Hypothalamus (tissue), 51 donors: ENCODE results near the gene TECPR1.

Experiments
- DNase-seq, 51 donors: peaks; one replicate each; lab custom pipeline; 2025; lab: John Stamatoyannopoulos, UW

Gene TECPR1

DNA sequence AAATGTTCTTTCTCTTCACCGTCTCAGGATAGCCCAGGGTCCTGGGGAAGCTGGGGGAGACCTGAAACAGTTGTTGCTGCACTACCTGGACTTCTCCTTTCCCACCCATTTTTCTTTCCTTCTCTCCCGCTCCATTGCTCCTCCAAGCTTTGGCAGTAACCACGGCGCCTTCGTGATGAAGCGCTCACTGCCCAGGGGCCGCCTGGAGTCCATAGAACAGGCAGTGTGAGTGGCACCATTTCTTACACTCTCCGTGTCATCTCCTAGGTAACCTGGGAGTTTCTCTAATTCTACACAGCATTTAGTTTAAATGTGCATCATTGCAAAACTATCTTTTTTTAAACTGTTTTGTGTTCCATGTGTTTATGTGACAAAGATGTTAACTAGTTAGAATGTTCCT is 81.1 kb downstream of the TECPR1 start:
- peak in 11 of 51 donors; percentile 8 to 42 (median 25) for DNase-seq

DNA sequence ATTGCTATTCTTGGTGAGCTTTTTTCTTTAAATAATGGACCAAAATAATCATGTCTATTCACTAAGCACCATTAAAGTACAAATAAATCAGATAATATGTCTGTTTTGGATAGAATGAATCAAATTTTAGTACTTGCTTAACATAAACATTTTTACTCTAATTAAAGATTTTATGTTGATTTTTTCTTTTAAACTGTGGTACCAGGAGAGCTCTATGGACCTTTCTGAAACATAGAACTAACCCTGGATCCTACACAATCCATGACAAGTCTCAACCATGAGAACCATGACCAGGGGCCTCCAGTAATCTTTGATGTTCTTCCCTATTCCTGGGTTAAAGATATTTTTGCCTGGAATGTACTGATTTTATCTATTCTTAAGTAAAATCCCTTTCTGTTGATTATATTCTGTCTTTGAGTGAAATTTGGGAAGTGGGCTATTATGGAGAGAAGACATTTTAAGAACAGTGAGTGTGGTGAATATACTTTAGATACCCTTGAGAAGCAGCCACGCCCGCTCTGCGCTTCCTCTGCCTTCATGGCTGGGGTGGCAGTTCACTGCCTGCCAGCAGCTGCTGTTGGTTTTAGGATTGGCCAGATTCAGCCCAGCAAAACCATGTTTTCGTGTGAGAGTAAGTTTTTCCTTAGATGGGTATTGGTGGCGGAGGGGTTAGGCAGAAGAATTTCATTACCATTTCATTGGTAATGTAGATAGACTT is 83.0 kb downstream of the TECPR1 start:
- no peak for DNase-seq

DNA sequence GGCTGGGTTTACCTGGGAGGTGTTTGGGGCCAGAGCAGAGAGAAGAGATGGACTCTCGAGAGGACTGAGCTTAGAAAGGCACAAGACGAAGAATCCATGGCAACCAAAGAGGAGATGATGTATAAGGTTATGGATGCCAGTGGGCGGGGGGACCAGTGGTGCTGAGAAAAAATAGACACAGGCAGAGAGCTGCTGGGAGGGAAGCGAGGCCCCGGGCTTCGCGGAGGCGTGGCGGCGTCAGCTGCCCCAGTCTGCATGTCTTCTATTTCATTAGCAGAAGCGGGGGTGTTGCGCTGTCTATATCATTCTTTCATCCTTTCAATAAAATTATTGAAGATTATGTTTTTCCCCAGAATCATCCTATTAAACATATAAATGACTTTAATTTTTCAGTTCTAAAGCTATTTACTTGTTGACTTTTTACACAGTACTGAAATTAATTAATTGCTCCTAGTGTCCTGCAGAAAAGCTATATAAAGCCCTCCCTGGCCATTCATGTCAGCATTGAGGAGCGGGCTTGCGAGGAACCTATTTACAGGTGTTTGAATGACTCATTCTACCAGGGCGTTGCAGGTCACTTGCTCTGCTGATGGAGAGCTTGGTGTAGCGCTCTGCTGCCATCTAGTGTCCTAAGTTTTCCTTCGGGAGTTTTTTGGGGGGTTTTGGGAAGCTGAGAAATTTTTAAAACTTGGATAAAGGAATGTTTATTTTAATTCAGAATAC is 83.7 kb downstream of the TECPR1 start:
- DNase-seq: peak in 26 of 51 donors; percentile 10 to 62 (median 40)

DNA sequence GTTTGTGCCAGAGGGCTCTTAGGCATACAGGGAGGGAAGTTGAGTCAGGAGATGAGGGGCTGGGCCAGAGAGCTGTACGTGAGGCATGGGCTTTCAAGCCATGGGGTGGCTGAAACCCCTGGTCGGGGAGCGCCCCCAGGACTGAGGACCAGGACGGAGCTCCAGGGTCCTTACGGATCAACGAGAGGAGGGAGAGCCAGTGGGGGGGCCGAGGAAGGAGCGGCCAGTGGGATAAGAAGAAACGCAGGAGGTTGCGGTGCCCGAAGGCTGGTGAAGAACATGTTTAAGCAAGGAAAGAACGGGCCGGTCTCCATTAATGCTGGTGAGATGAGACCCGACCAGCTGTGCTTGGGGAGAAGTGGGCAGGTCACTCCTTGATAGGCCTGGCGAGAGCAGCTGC is 84.4 kb downstream of the TECPR1 start:
- no peak for DNase-seq

DNA sequence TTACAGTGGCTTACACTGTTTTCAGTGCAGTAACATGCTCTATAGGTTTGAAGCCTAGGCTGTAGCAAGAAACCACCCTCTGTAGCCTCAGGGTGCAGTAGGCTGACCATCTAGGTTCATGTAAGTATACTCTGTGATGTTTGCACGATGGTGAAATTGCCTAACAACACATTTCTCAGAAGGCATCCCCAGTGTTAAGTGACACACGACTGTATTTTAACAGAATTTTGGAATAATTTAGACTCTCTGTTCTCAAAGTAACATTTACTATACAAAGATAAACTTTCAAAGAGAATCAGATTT is 85.4 kb downstream of the TECPR1 start:
- DNase-seq: no peak

DNA sequence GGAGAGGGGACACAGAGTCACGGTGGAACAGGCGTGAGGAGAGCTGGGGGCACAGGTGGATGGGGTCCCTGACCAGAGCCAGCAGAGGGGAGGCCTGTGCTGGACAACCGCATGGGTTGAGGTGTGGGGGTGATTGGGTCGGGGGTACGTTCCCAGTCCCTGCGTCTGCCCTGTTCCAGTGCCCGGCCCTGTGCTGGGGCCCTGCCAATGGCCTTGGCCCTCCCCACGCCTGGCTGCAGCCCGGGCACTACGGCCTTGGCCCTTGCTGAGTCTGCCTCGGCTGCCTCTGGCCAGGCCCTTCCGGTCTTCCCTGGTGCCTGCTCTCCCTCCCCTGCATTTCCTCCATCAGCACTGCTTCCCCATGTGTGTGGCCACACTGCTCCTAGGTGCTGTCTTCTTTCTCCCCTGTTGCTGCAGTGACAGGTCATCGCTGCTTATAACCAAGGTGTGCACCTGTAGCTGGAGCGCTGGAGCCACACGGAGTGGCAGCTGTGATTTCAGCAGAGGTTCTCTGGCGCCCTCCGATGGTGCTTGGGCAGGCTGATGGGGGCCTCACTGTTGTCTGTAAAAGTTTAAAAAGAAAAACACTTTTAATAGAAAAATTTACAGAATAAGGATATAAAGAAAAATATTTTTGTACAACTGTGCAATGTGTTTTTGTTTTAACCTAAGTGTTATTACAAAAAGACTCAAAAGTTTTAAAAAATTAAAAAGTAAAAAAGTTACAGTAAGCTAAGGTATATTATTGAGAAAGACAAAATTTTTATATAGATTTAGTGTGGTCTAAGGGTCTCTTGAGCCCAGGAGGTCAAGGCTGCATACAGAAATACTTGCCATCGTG is 86.0 kb downstream of the TECPR1 start:
- peak in 27 of 51 donors; percentile 8 to 66 (median 28) for DNase-seq
